ENCODE results near the gene CD99L2. TPM values are rescaled to one million over a fixed set of nuclear protein-coding genes. Genes with fewer than 3 reads are reported as not detected.
A peak's percentile ranks its signal among the peaks of the same experiment; 100 is the strongest.

CD99L2 gene
- total and polyA plus RNA-seq, 2 experiments from 2014 or later, result 37.9 to 71.7 TPM

- Histone ChIP-seq H2AFZ (no peak overlapping the region), H3K4me2 (ENCODE audit: unreplicated experiment) (no peak overlapping the region), H3K27me3 (replicated peaks; ENCODE audit: insufficient read depth) (no peaks in the 10 kb centered on the region), H3K79me2 (ENCODE audit: insufficient read depth) (no peaks in the 10 kb centered on the region), H3K4me1 (ENCODE audit: insufficient read depth) (no peaks in the 10 kb centered on the region), H3K9ac (no peak overlapping the region), H3F3A (ENCODE audit: insufficient read depth) (no peaks in the 10 kb centered on the region), H3K27ac (no peak overlapping the region), H3K9me2 (ENCODE audit: insufficient read depth) (no peaks in the 10 kb centered on the region), H4K20me1 (ENCODE audit: insufficient read depth) (no peaks in the 10 kb centered on the region), H3K4me3 (no peak overlapping the region), H3K9me3 (ENCODE audit: low read depth) (no peaks in the 10 kb centered on the region), H3K36me3 (ENCODE audit: low read depth) (no peaks in the 10 kb centered on the region)
- in situ Hi-C loops (cut with MboI), result no loop called here
- no peak for TF ChIP-seq EZH2phosphoT487 (IDR thresholded peaks at IDR 0.05; ENCODE audit: insufficient read depth, low read depth)
- TF ChIP-seq EZH2 (IDR thresholded peaks at IDR 0.05; ENCODE audit: insufficient read depth, poor library complexity, severe bottlenecking), result no peak
- peak; percentile 53 for DNase-seq
- WGBS, 2 experiments (ENCODE audit: low coverage in 1 of 2, low lambda C conversion rate in 2 of 2, missing lambda C conversion rate in 2 of 2), result 63 to 64% methylated on average over 9 of the region's 9 CpGs
Observed at GRCh38 chrX:150913511-150913910, 15.0 kb upstream of the CD99L2 start.

DNA sequence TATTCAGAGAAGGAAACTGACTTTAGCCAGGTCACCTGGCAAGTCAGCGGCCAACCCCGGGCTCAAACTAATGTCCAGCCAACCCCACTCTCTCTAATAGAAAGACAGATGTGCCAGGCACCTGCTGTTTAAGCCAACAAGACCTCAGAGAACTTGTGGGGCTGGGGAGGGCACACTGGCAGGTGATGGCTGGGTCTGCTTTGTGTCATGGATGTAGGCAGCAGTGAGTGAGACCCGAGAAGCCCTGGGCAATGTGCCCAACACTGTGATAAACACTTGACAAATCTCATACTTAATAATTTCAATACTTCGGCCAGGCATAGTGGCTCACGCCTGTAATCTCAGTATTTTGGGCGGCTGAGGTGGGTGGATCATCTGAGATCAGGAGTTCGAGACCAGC lies 9.0 kb upstream of the CD99L2 start:
- DNase-seq, result no peak
- TF ChIP-seq EZH2 (IDR thresholded peaks at IDR 0.05; ENCODE audit: insufficient read depth, poor library complexity, severe bottlenecking) (no peak), EZH2phosphoT487 (IDR thresholded peaks at IDR 0.05; ENCODE audit: insufficient read depth, low read depth) (no peak)
- no peak overlapping the region for H3K9ac ChIP-seq
- H2AFZ ChIP-seq, result no peak overlapping the region
- no peaks in the 10 kb centered on the region for H3K27me3 ChIP-seq (replicated peaks; ENCODE audit: insufficient read depth)
- WGBS, 2 experiments (ENCODE audit: low coverage in 1 of 2, low lambda C conversion rate in 2 of 2, missing lambda C conversion rate in 2 of 2), result 74 to 83% methylated on average over 7 of the region's 7 CpGs
- no peaks in the 10 kb centered on the region for H3K9me2 ChIP-seq (ENCODE audit: insufficient read depth)
- H3K79me2 ChIP-seq (ENCODE audit: insufficient read depth), result no peaks in the 10 kb centered on the region
- H3F3A ChIP-seq (ENCODE audit: insufficient read depth), result no peaks in the 10 kb centered on the region
- no peaks in the 10 kb centered on the region for H3K36me3 ChIP-seq (ENCODE audit: low read depth)
- H3K4me3 ChIP-seq, result no peak overlapping the region
- H3K9me3 ChIP-seq (ENCODE audit: low read depth), result no peaks in the 10 kb centered on the region
- H3K4me2 ChIP-seq (ENCODE audit: unreplicated experiment), result no peak overlapping the region
- no peaks in the 10 kb centered on the region for H4K20me1 ChIP-seq (ENCODE audit: insufficient read depth)
- no peaks in the 10 kb centered on the region for H3K4me1 ChIP-seq (ENCODE audit: insufficient read depth)
- in situ Hi-C loops (cut with MboI), result no loop called here
- H3K27ac ChIP-seq, result no peak overlapping the region

DNA sequence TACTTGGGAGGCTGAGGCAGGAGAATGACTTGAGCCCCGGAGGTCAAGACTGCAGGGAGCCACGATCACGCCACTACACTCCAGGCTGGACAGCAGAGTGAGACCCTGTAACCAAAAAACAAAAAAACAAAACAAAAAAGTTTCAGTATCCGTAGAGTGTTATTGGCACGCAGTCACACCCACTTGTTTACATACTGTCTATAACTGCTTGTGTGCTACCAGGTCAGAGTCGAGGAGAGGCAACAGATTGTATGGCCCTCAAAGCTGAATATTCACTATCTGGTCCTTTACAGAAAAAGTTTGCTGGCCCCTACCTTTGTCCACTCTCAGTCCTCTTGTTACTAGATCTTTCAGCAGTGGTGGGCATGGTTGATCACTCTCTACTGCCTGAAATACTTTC lies 8.2 kb upstream of the CD99L2 start:
- H3K27ac ChIP-seq, result no peak overlapping the region
- no peaks in the 10 kb centered on the region for H3K9me2 ChIP-seq (ENCODE audit: insufficient read depth)
- WGBS, 2 experiments (ENCODE audit: low coverage in 1 of 2, low lambda C conversion rate in 2 of 2, missing lambda C conversion rate in 2 of 2), result 56 to 85% methylated on average over 4 to 6 of the region's 6 CpGs
- H4K20me1 ChIP-seq (ENCODE audit: insufficient read depth), result no peaks in the 10 kb centered on the region
- DNase-seq, result no peak
- H3F3A ChIP-seq (ENCODE audit: insufficient read depth), result no peaks in the 10 kb centered on the region
- in situ Hi-C loops (cut with MboI), result no loop called here
- TF ChIP-seq EZH2 (IDR thresholded peaks at IDR 0.05; ENCODE audit: insufficient read depth, poor library complexity, severe bottlenecking) (no peak), EZH2phosphoT487 (IDR thresholded peaks at IDR 0.05; ENCODE audit: insufficient read depth, low read depth) (no peak)
- H3K4me2 ChIP-seq (ENCODE audit: unreplicated experiment), result no peak overlapping the region
- no peak overlapping the region for H2AFZ ChIP-seq
- H3K79me2 ChIP-seq (ENCODE audit: insufficient read depth), result no peaks in the 10 kb centered on the region
- H3K36me3 ChIP-seq (ENCODE audit: low read depth), result no peaks in the 10 kb centered on the region
- H3K4me3 ChIP-seq, result no peak overlapping the region
- no peak overlapping the region for H3K9ac ChIP-seq
- no peaks in the 10 kb centered on the region for H3K27me3 ChIP-seq (replicated peaks; ENCODE audit: insufficient read depth)
- H3K9me3 ChIP-seq (ENCODE audit: low read depth), result no peaks in the 10 kb centered on the region
- H3K4me1 ChIP-seq (ENCODE audit: insufficient read depth), result no peaks in the 10 kb centered on the region

DNA sequence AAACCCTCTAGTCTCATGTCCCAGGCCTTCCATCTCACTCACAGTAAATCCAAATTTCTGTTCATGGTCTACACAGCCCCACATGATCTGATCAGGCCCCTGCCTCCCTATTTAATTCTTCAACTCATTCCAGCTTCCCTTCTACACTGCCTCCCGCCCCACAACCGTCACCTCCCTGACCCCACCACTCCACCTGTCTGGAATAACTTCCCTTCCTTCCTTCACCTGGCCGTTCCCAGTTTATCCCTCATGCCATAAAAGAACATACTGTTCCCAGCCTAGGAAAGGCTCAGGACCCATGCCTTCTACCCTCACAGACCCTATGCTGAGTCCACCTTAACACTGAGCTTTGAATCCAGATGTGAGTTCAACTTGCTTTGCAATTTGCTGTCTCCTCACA lies 6.8 kb upstream of the CD99L2 start:
- TF ChIP-seq EZH2 (IDR thresholded peaks at IDR 0.05; ENCODE audit: insufficient read depth, poor library complexity, severe bottlenecking) (no peak), EZH2phosphoT487 (IDR thresholded peaks at IDR 0.05; ENCODE audit: insufficient read depth, low read depth) (no peak)
- Histone ChIP-seq H2AFZ (no peak overlapping the region), H3K9ac (no peak overlapping the region), H3K4me3 (no peak overlapping the region), H3K36me3 (ENCODE audit: low read depth) (no peaks in the 10 kb centered on the region), H3K9me2 (ENCODE audit: insufficient read depth) (no peaks in the 10 kb centered on the region), H3K27me3 (replicated peaks; ENCODE audit: insufficient read depth) (no peaks in the 10 kb centered on the region), H3K4me2 (ENCODE audit: unreplicated experiment) (no peak overlapping the region), H4K20me1 (ENCODE audit: insufficient read depth) (no peaks in the 10 kb centered on the region), H3K27ac (no peak overlapping the region), H3K79me2 (ENCODE audit: insufficient read depth) (no peaks in the 10 kb centered on the region), H3K9me3 (ENCODE audit: low read depth) (no peaks in the 10 kb centered on the region), H3F3A (ENCODE audit: insufficient read depth) (no peaks in the 10 kb centered on the region), H3K4me1 (ENCODE audit: insufficient read depth) (no peaks in the 10 kb centered on the region)
- WGBS, 2 experiments (ENCODE audit: low coverage in 1 of 2, low lambda C conversion rate in 2 of 2, missing lambda C conversion rate in 2 of 2), result 68 to 73% methylated on average over 3 of the region's 3 CpGs
- in situ Hi-C loops (cut with MboI), result no loop called here
- no peak for DNase-seq

- H3K27me3 ChIP-seq (replicated peaks; ENCODE audit: insufficient read depth), result no peaks in the 10 kb centered on the region
- no peaks in the 10 kb centered on the region for H4K20me1 ChIP-seq (ENCODE audit: insufficient read depth)
- H3K4me3 ChIP-seq, result no peak overlapping the region
- no peaks in the 10 kb centered on the region for H3K9me2 ChIP-seq (ENCODE audit: insufficient read depth)
- H3K27ac ChIP-seq, result no peak overlapping the region
- no peak overlapping the region for H2AFZ ChIP-seq
- TF ChIP-seq EZH2phosphoT487 (IDR thresholded peaks at IDR 0.05; ENCODE audit: insufficient read depth, low read depth) (no peak), EZH2 (IDR thresholded peaks at IDR 0.05; ENCODE audit: insufficient read depth, poor library complexity, severe bottlenecking) (no peak)
- no peak overlapping the region for H3K9ac ChIP-seq
- H3K79me2 ChIP-seq (ENCODE audit: insufficient read depth), result no peaks in the 10 kb centered on the region
- H3F3A ChIP-seq (ENCODE audit: insufficient read depth), result no peaks in the 10 kb centered on the region
- 74 to 80% methylated on average over 6 of the region's 6 CpGs for WGBS, 2 experiments (ENCODE audit: low coverage in 1 of 2, low lambda C conversion rate in 2 of 2, missing lambda C conversion rate in 2 of 2)
- DNase-seq, result no peak
- H3K9me3 ChIP-seq (ENCODE audit: low read depth), result no peaks in the 10 kb centered on the region
- H3K4me1 ChIP-seq (ENCODE audit: insufficient read depth), result no peaks in the 10 kb centered on the region
- in situ Hi-C loops (cut with MboI), result no loop called here
- H3K36me3 ChIP-seq (ENCODE audit: low read depth), result no peaks in the 10 kb centered on the region
- H3K4me2 ChIP-seq (ENCODE audit: unreplicated experiment), result no peak overlapping the region
Observed at GRCh38 chrX:150903110-150903508, 4.6 kb upstream of the CD99L2 start.

All from GM23248 (cell line).